ENCODE data around the gene DHDH. TPM values are rescaled to one million over a fixed set of nuclear protein-coding genes. Genes with fewer than 3 reads are reported as not detected.
A peak's percentile ranks its signal among the peaks of the same experiment; 100 is the strongest.

The DHDH gene
- total RNA-seq, 2 donors from 2014 or later: not detected

DNA sequence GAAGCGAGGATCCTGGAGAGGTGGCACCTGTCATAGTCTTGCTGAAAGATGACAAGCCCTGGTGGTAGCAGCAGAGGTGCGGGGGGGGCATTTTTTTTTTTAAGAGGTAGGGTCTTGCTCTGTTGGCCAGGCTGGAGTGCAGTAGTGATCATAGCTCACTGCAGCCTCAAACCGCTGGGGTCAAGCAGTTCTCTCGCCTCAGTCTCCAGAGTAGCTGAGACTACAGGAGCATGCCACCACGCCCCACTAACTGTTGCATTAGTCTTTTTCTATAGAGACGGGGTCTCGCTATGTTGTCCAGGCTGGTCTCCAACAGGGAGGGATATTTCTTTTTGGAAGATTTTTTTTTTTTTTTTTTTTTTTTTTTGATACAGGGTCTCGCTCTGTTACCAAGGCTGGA is 24.5 kb downstream of the DHDH start:
- Histone ChIP-seq H3K4me3 (no peak overlapping the region), H3K27ac (no peak overlapping the region), H3K27me3 (no peaks in the 10 kb centered on the region), H3K4me1 (peaks cover 0 to 24% of the 10 kb centered on the region in 2 donors), H3K36me3 (no peaks in the 10 kb centered on the region), H3K9me3 (no peaks in the 10 kb centered on the region)
- TF ChIP-seq, protein P1, sequence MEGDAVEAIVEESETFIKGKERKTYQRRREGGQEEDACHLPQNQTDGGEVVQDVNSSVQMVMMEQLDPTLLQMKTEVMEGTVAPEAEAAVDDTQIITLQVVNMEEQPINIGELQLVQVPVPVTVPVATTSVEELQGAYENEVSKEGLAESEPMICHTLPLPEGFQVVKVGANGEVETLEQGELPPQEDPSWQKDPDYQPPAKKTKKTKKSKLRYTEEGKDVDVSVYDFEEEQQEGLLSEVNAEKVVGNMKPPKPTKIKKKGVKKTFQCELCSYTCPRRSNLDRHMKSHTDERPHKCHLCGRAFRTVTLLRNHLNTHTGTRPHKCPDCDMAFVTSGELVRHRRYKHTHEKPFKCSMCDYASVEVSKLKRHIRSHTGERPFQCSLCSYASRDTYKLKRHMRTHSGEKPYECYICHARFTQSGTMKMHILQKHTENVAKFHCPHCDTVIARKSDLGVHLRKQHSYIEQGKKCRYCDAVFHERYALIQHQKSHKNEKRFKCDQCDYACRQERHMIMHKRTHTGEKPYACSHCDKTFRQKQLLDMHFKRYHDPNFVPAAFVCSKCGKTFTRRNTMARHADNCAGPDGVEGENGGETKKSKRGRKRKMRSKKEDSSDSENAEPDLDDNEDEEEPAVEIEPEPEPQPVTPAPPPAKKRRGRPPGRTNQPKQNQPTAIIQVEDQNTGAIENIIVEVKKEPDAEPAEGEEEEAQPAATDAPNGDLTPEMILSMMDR (IDR thresholded peaks at IDR 0.05): no peak
- DNase-seq (ENCODE audit: low spot score): no peak

DNA sequence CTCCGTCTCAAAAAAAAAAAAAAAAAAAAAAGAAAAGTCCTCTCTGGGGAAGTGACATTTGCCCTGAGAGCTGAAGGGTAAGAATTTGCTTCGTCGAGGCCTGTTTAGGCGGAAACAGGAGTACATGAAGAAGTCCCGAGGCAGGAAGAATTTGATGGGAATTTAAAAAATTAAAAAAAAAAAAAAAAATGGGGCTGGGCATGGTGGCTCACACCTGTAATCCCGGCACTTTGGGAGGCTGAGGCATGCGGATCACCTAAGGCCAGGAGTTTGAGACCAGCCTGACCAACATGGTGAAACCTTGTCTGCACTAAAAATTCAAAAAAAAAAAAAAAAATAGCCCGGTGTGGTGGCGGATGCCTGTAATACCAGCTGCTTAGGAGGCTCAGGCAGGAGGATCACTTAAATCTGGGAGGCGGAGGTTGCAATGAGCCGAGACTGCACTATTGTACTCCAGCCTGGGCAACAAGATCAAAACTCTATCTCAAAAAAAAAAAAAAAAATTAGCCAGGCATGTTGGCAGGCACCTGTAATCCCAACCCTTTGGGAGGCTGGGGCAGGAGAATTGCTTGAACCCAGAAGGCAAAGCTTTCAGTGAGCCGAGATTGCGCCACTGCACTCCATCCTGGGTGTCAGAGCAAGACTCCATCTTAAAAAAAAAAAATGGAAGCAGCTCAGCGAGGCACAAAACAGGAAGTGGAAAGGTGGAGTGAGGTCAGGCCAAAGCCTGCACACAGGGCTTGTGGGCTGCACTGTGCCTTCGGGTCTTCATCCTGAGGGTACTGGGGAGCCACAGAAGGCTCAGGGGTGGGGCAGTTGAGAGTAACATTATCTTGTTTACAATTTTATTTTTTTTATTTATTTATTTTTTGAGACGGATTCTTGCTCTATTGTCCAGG is 26.1 kb downstream of the DHDH start:
- H3K4me3 ChIP-seq: no peak overlapping the region
- no peak for DNase-seq (ENCODE audit: low spot score)
- H3K4me1 ChIP-seq: peaks cover 0 to 40% of the 10 kb centered on the region in 2 donors
- TF ChIP-seq, protein P1 (IDR thresholded peaks at IDR 0.05): no peak
- no peak overlapping the region for H3K27ac ChIP-seq
- no peaks in the 10 kb centered on the region for H3K27me3 ChIP-seq
- no peaks in the 10 kb centered on the region for H3K36me3 ChIP-seq
- no peaks in the 10 kb centered on the region for H3K9me3 ChIP-seq

DNA sequence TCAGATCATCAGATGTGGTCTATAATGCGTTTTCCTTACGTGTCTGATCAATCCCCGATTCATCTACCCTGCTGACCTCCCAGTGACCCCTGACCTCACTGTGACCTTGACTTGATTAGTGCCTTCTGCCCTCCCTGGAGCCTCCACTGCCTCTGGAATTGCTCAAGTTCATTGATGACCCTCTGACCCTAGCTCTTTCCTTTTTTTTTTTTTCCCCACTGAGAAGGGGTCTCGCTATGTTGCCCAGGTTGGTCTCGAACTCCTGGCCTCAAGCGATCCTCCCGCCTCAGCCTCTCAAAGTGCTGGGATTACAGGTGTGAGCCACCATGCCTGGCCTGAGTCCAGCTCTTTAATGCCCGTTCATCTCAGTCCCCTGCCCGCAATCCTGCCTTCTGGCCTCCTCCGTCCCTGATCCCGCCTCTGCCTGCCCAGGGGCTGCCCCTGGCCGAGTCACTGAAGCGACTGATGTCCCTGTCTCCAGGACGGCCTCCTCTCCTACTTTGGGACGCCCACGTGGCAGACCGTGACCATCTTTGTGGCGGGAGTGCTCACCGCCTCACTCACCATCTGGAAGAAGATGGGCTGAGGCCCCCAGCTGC is 27.7 kb downstream of the DHDH start:
- H3K27me3 ChIP-seq: no peaks in the 10 kb centered on the region
- H3K4me3 ChIP-seq: no peak overlapping the region
- no peaks in the 10 kb centered on the region for H3K9me3 ChIP-seq
- peak overlapping the region in 1 of 2 donors; percentile 92 for H3K27ac ChIP-seq
- TF ChIP-seq, protein P1 (IDR thresholded peaks at IDR 0.05): no peak
- H3K36me3 ChIP-seq: peaks cover 8% of the 10 kb centered on the region
- H3K4me1 ChIP-seq: peaks cover 0 to 32% of the 10 kb centered on the region in 2 donors
- no peak for DNase-seq (ENCODE audit: low spot score)

DNA sequence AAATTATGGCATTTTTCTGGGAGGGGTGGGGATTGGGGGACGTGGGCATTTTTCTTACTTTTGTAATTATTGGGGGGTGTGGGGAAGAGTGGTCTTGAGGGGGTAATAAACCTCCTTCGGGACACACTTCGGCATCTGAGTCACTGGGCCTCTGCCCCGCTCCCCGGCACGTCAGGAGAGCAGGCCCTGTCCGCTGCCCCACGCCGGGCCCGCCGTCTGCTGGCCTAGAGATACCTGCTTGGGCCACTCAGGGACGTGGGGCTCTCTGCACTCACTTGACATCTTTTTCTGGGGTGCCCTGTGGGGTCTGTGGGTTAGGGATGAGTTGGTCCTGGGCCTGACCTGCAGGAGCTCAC is 28.2 kb downstream of the DHDH start:
- H3K9me3 ChIP-seq: no peaks in the 10 kb centered on the region
- peaks cover 0 to 36% of the 10 kb centered on the region in 2 donors for H3K4me1 ChIP-seq
- H3K27ac ChIP-seq: peak overlapping the region; percentile 90 to 92
- H3K27me3 ChIP-seq: no peaks in the 10 kb centered on the region
- no peak overlapping the region for H3K4me3 ChIP-seq
- H3K36me3 ChIP-seq: peaks cover 13% of the 10 kb centered on the region
- DNase-seq (ENCODE audit: low spot score): no peak
- TF ChIP-seq, protein P1 (IDR thresholded peaks at IDR 0.05): no peak

DNA sequence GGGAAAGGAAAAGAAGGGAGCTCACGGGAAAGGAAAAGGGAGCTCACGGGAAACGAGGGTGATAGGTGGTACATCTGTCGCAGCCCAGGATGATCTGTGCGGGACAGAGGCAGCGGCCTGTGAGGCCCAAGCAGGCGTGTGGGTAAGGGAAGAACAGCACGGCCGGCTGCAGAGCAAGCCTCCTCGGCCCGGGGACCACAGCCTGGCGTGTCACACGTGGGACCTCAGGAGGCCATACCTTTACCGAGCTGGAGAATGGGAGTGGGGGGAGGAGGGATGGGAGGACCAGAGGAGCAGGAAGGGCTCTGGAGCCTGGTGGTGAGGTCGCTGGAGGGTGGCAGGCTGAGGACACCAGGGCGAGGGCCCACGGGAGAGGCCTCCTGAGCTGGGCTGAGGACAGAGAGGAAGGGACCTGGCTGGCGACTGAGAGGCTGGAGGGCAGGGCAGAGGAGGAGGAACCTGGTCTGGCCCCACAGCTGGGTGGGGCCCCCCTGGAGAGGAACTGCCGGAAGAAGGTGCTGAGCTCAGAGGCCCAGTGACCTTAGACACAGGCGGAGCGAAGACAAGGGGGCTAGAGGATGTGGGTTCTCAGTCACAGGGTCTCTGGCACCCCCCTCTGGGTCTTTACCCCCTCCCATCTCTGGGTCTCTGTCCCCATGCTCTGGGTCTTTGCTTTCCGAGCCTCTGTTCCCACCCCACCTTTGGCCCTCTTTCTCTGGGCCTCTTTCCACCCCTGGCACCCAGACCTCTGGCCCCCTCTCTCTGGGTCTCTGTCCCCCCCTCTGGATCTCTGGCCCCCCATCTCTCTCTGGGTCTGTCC is 28.7 kb downstream of the DHDH start:
- Histone ChIP-seq H3K4me1 (peaks cover 0 to 42% of the 10 kb centered on the region in 2 donors), H3K27ac (peak overlapping the region; percentile 90 to 92), H3K9me3 (no peaks in the 10 kb centered on the region), H3K36me3 (peaks cover 18% of the 10 kb centered on the region), H3K27me3 (no peaks in the 10 kb centered on the region), H3K4me3 (no peak overlapping the region)
- DNase-seq (ENCODE audit: low spot score): no peak
- TF ChIP-seq, protein P1 (IDR thresholded peaks at IDR 0.05): no peak

All from right atrium auricular region (tissue), 2 donors.